ENCODE measurements around the gene LASP1.
"Not testable (repeated sequence)": the region's sequence is repeated elsewhere in the genome, so short reads cannot be mapped to it uniquely, and the experiment has no call there.

The LASP1 gene

GRCh38 chr17:38911081-38911730 is 41.3 kb downstream of the LASP1 start:
- DNase-seq: no peak

- DNase-seq: not testable (repeated sequence)
These were observed 41.8 kb downstream of the LASP1 start for GRCh38 chr17:38911731-38912081.

- DNase-seq: no peak
These were observed 42.5 kb downstream of the LASP1 start for GRCh38 chr17:38912221-38912813.

GRCh38 chr17:38914741-38915638 is 45.1 kb downstream of the LASP1 start:
- no peak for DNase-seq

- no peak for DNase-seq
These were observed 45.8 kb downstream of the LASP1 start for GRCh38 chr17:38915639-38915995.

GRCh38 chr17:38916771-38917170 is 46.9 kb downstream of the LASP1 start:
- DNase-seq: no peak

GRCh38 chr17:38917259-38917658 is 47.4 kb downstream of the LASP1 start:
- no peak for DNase-seq

- DNase-seq: no peak
These were observed 48.5 kb downstream of the LASP1 start for GRCh38 chr17:38918129-38918913.

GRCh38 chr17:38918916-38919315 is 49.1 kb downstream of the LASP1 start:
- no peak for DNase-seq

- DNase-seq: no peak
These were observed 49.6 kb downstream of the LASP1 start for GRCh38 chr17:38919316-38920078.

GRCh38 chr17:38920374-38921291 is 50.8 kb downstream of the LASP1 start:
- DNase-seq: no peak

GRCh38 chr17:38921756-38922411 is 52.0 kb downstream of the LASP1 start:
- DNase-seq: no peak

GRCh38 chr17:38922538-38923297 is 52.9 kb downstream of the LASP1 start:
- no peak for DNase-seq

- DNase-seq: peak; percentile 61
These were observed 55.6 kb downstream of the LASP1 start, which contains the start of gene LASP1NB for GRCh38 chr17:38925263-38925995. Gene LASP1NB, plus strand, starts transcription at chr17:38925614.

GRCh38 chr17:38926293-38927070 is 56.6 kb downstream of the LASP1 start:
- no peak for DNase-seq

GRCh38 chr17:38930782-38931181 is 60.9 kb downstream of the LASP1 start:
- DNase-seq: not testable (repeated sequence)

- not testable (repeated sequence) for DNase-seq
These were observed 64.1 kb downstream of the LASP1 start for GRCh38 chr17:38933962-38934361.

- DNase-seq: no peak
These were observed 70.1 kb downstream of the LASP1 start for GRCh38 chr17:38939987-38940386.
